Heart right ventricle (tissue), 16 donors: ENCODE measurements around the gene MAD2L2. TPM values are rescaled to one million over a fixed set of nuclear protein-coding genes. Genes with fewer than 3 reads are reported as not detected.

Experiments
- ATAC-seq, 8 donors: fragments of 200-7000 bp; cut with Tn5 transposase; one replicate each; pipeline ENCODE4 v1.9.1; 2020; ENCODE audit warnings: mild to moderate bottlenecking in 8 of 8, moderate library complexity in 8 of 8, moderate number of reproducible peaks in 1 of 8
- DNase-seq, 2 donors: peaks; one replicate each; pipeline ENCODE4 v3.0.0-alpha.2; 2020
- H3K27ac ChIP-seq, 10 donors: fragments of 200-600 bp; sonication (generic) in 2 of 10; one replicate each; pipeline versions ENCODE4 v1.5.0 to v1.8.0; 2020 to 2022; ENCODE audit warnings: mild to moderate bottlenecking in 3 of 10
- H3K27me3 ChIP-seq, 7 donors: fragments of 200-600 bp; one replicate each; pipeline ENCODE4 v1.8.0; 2021 to 2022; ENCODE audit warnings: mild to moderate bottlenecking in 2 of 7
- H3K36me3 ChIP-seq, 9 donors: fragments of 200-600 bp; sonication (generic) in 1 of 9; one replicate each; pipeline versions ENCODE4 v1.5.0 to v1.8.0; 2020 to 2022; ENCODE audit warnings: mild to moderate bottlenecking in 2 of 9
- H3K4me1 ChIP-seq, 9 donors: fragments of 200-600 bp; sonication (generic) in 1 of 9; one replicate each; pipeline versions ENCODE4 v1.5.0 to v1.8.0; 2020 to 2022; ENCODE audit warnings: mild to moderate bottlenecking in 4 of 9
- H3K4me3 ChIP-seq, 10 donors: fragments of 200-600 bp; sonication (generic) in 2 of 10; one replicate each; pipeline versions ENCODE4 v1.5.0 to v1.8.0; 2020 to 2022; ENCODE audit warnings: mild to moderate bottlenecking in 7 of 10, moderate library complexity in 2 of 10
- H3K9me3 ChIP-seq, 11 donors: fragments of 200-600 bp in 10 of 11; sonication (generic) in 2 of 11; one replicate each; pipeline versions ENCODE4 v1.5.0 to v1.8.0; 2013 to 2022; ENCODE audit warnings: mild to moderate bottlenecking in 2 of 11, control low read depth in 1 of 11, moderate library complexity in 1 of 11
- WGBS, 2 donors: extraction: QIAGEN DNeasy Blood & Tissue Kit; methylation state at CpG; one replicate each; pipeline ENCODE4 v1.1.7; 2013; ENCODE audit warnings: inconsistent platforms in 1 of 2; 5-methylcytosine and 5-hydroxymethylcytosine counted together
- intact Hi-C, 10 donors: fragments of 100-400 bp; cut with DNase I; formaldehyde crosslinking; loops; one replicate each; pipeline versions ENCODE4 v1.11.1 to v1.14.2; 2022
- polyA plus RNA-seq, 2 donors: library from polyadenylated mRNA; stranded (reverse); fragments of 200-250 nt; gene quantifications; one replicate each; pipeline ENCODE4 v1.2.3, GENCODE V29; 2013
- total RNA-seq, 10 donors: library from RNA; stranded (reverse); fragmentation: NEBNext Ultra II Directional in 3 of 10; extraction: Animal tissue kit (Norgen Biotek cat#: 25700) in 3 of 10; gene quantifications; one replicate each; pipeline versions ENCODE4 v1.2.1 to v1.2.4, GENCODE V29; 2021 to 2023
- TF ChIP-seq, protein P1 (sequence below), 9 donors: fragments of 200-600 bp; sonication (generic) in 2 of 9; IDR thresholded peaks; one replicate each; pipeline versions ENCODE4 v1.5.0 to v1.8.0; 2021 to 2022; ENCODE audit warnings: antibody characterized with exemption in 9 of 9, mild to moderate bottlenecking in 5 of 9, moderate library complexity in 1 of 9
- donor health status: Arrhythmogenic right ventricular cardiomyopathy.
- donor health status: ischemic (EF 13 %, LVEDD 7.1; RV severe dilation, severe dysfunction).
- donor health status: healthy with polysubstance abuse.
- donor health status: DM: no; HTN: yes; CAD: no.
- donor health status: DM: no; HTN: no; CAD: no.
- donor health status: ischemic (EF 25% LVEDD 6.9; RV normal size, moderate dysfunction).
- donor health status: ischemic (EF 25% LVEDD 5.7; RV mildly dilated, moderate dysfunction).
- donor health status: healthy.
- donor health status: DM: yes; HTN: yes; CAD: no.
- donor health status: Ischemic cardiomyopathy.
- donor health status: ischemic (EF 35%, LVEDD 5.7; RV mildly dilated, moderate dysfunction).
- donor health status: nonischemic (EF 11% LVEDD 7.7; RV severe dilation, severe dysfunction).
- donor health status: DM: yes; HTN: yes; CAD: no.
- donor health status: PGD.
- donor health status: ischemic (EF 29% LVEDD 5.4; RV normal size, mild dysfunction).
- donor health status: nonischemic (EF 23%, LVEDD 6.1; RV moderate dilation, normal function).

The MAD2L2 gene
- total and polyA plus RNA-seq, 12 donors: 10.9 to 59.0 (median 17.0) TPM

DNA sequence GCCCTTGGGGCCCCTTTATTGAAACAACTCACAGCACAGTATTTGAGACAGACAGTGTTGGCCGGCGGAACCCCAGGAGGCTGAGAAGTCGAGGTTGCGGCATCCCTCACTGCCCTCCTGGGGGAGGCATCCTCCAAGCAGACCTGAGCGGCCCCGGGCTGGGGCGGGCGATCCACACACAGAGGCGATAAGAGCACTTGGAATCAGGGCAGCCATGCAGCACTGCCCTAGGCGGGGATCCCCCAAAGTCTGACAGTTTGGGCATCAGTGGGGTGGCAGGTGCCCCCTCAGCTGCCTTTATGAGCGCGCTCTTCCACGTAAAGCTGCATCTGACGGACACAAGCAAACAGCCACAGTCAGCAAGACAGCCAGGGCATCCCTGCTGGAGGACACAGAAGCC is 6.5 kb downstream of the MAD2L2 start:
- no peaks in the 10 kb centered on the region for H3K9me3 ChIP-seq
- H3K4me1 ChIP-seq: peaks cover 0 to 6% (median 0%) of the 10 kb centered on the region in 9 donors
- H3K27me3 ChIP-seq: no peaks in the 10 kb centered on the region
- H3K27ac ChIP-seq: no peak overlapping the region
- no peak for DNase-seq
- peaks cover 0 to 77% (median 21%) of the 10 kb centered on the region in 9 donors for H3K36me3 ChIP-seq
- no peak overlapping the region for H3K4me3 ChIP-seq
- TF ChIP-seq, protein P1, sequence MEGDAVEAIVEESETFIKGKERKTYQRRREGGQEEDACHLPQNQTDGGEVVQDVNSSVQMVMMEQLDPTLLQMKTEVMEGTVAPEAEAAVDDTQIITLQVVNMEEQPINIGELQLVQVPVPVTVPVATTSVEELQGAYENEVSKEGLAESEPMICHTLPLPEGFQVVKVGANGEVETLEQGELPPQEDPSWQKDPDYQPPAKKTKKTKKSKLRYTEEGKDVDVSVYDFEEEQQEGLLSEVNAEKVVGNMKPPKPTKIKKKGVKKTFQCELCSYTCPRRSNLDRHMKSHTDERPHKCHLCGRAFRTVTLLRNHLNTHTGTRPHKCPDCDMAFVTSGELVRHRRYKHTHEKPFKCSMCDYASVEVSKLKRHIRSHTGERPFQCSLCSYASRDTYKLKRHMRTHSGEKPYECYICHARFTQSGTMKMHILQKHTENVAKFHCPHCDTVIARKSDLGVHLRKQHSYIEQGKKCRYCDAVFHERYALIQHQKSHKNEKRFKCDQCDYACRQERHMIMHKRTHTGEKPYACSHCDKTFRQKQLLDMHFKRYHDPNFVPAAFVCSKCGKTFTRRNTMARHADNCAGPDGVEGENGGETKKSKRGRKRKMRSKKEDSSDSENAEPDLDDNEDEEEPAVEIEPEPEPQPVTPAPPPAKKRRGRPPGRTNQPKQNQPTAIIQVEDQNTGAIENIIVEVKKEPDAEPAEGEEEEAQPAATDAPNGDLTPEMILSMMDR (IDR thresholded peaks at IDR 0.05): no peak
- intact Hi-C loops: no loop called here
- WGBS, 2 donors: 97 to 98% methylated on average over 14 of the region's 14 CpGs
- ATAC-seq: no peak

DNA sequence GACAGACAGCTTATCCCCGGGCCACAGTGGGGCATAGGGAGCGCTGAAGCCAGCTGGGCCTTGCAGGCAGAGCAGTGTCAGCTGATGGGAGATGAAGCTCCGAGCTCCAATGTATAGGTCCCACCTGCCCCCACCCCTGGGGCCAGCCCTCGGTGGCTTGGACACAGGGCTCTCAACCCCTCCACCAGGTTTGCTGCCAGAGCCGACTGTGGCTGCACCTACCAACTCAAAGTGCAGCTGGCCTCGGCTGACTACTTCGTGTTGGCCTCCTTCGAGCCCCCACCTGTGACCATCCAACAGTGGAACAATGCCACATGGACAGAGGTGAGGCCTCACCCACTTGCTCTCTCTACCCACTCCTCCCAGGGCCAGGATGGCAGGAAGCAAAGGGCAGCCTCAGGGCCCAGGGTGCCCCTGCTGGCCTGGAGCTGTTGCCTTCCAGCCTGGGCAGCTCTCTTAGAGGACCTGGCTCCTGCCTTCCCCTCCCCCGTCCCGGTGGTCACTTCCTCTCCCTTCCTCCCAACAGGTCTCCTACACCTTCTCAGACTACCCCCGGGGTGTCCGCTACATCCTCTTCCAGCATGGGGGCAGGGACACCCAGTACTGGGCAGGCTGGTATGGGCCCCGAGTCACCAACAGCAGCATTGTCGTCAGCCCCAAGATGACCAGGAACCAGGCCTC is 7.7 kb downstream of the MAD2L2 start:
- TF ChIP-seq, protein P1 (IDR thresholded peaks at IDR 0.05): no peak
- Histone ChIP-seq H3K27me3 (no peaks in the 10 kb centered on the region), H3K4me1 (peaks cover 0 to 6% (median 0%) of the 10 kb centered on the region in 9 donors), H3K4me3 (no peak overlapping the region), H3K36me3 (peaks cover 0 to 88% (median 21%) of the 10 kb centered on the region in 9 donors), H3K27ac (no peak overlapping the region), H3K9me3 (no peaks in the 10 kb centered on the region)
- no peak for DNase-seq
- no peak for ATAC-seq
- intact Hi-C loops: no loop called here
- WGBS, 2 donors: 94 to 95% methylated on average over 14 of the region's 14 CpGs

DNA sequence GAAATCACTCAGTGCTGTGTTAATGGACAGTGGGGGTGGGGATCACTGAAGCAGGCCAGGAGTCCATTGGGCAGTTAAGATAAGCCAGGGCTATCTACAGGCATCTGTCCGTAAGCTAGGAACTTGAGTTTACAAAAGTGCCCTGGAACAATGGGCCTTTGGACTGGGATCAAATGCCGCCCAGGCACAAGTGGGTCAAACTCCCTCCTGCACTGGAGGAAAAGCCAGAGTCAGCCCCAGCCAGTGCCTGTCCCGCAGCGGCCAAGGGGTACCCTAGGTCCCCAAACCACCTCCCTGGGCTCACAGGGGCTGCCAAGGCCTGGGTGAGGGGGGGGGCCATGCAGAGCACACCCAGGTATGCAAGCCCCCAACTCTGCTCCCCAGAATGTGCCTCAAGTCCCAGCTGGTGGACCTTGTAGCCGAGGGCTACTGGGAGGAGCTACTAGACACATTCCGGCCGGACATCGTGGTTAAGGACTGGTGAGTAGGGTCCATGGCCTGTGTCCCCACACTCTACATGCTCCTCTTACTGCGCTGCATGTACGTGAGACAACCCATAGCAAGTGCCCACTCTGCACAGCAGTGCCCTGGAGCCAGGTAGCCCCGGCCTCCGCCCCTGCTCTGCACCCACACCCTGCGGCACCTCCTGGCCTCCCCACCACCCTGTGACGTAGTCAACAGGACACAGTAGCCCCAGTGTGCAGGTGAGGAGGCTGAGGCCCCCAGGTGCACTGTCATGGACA is 9.2 kb downstream of the MAD2L2 start:
- peaks cover 0 to 77% (median 21%) of the 10 kb centered on the region in 9 donors for H3K36me3 ChIP-seq
- H3K4me3 ChIP-seq: no peak overlapping the region
- no peak for DNase-seq
- TF ChIP-seq, protein P1 (IDR thresholded peaks at IDR 0.05): no peak
- no peak overlapping the region for H3K27ac ChIP-seq
- peaks cover 0 to 15% (median 5%) of the 10 kb centered on the region in 9 donors for H3K4me1 ChIP-seq
- WGBS, 2 donors: 86 to 91% methylated on average over 14 of the region's 14 CpGs
- ATAC-seq: peak in 2 of 8 donors; percentile 21 to 22
- intact Hi-C loops: no loop called here
- no peaks in the 10 kb centered on the region for H3K9me3 ChIP-seq
- H3K27me3 ChIP-seq: no peaks in the 10 kb centered on the region

DNA sequence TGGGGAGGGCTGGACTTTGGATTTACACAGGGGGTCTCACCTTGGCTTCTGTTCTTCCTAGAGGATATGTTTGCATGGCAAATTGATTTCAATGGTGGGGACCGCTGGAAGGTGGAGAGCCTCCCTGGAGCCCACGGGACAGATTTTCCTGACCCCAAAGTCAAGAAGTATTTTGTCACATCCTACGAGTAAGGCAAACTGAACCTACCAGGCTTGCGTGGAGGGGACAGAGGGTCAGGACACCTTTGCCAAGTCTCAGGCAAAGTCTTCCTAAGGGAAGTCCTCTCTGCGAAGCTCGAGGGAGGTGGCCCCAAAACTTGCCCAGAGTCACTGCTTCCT is 9.8 kb downstream of the MAD2L2 start:
- peak overlapping the region in 1 of 10 donors; percentile 0 for H3K27ac ChIP-seq
- TF ChIP-seq, protein P1 (IDR thresholded peaks at IDR 0.05): no peak
- intact Hi-C loops: no loop called here
- no peak for DNase-seq
- no peaks in the 10 kb centered on the region for H3K27me3 ChIP-seq
- no peak for ATAC-seq
- 85 to 86% methylated on average over 6 of the region's 6 CpGs for WGBS, 2 donors
- H3K4me3 ChIP-seq: no peak overlapping the region
- H3K4me1 ChIP-seq: peaks cover 0 to 15% (median 5%) of the 10 kb centered on the region in 9 donors
- no peaks in the 10 kb centered on the region for H3K9me3 ChIP-seq
- peaks cover 0 to 72% (median 16%) of the 10 kb centered on the region in 9 donors for H3K36me3 ChIP-seq
